GM21723 (cell line): ENCODE data around the gene SLC35F5.
A peak's percentile ranks its signal among the peaks of the same experiment; 100 is the strongest.
"Not testable (repeated sequence)": the region's sequence is repeated elsewhere in the genome, so short reads cannot be mapped to it uniquely, and the experiment has no call there.

Source experiments
- ATAC-seq: cut with Tn5 transposase; IDR thresholded peaks from one replicate; pipeline ENCODE4 v1.9.1; 2021; ENCODE audit warnings: mild to moderate bottlenecking, moderate library complexity; ENCODE audit not compliant: unreplicated experiment

SLC35F5 gene

DNA sequence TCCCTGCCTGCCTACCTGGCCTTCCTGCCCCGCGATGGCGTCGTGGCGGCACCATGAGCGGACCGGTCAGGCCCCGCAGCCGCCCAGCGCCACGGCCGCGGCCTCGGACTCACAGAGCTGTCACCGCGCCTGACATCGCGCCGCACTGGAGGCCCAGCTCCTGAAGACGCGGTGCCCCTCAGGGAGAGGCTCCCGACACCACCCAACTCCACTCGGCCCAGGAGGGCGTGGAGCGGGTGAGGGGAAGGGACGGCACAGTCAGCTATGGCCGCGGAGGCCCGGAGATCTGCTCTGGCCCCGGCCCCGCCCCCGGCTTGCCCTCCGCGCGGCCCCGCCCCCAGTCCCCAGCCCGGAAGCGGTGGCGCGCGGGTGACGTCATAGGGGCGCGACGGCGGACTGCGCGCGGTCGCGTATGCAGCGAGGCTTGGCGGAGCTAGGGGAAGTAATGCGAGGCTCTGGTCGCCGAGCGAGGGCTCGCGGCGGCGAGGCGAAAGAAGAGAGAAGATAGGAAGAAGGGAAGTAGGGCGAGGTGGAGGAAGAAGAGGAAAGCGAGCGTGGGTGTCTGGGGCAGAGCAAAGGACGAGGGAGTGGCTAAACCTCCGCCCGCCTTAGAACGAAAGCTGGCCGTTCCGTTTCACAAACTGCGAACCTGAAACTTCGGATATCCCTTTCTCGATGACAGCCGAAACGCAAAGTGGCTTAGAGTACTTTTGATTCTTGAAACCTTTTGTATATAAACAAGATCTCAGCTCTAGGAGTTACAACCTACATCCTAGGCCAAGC, at the start of gene SLC35F5:
SLC35F5 (minus strand) TSS at position 288 of the 783 bp plus-strand sequence; CDS start at position 55, 233 bp downstream.
- ATAC-seq = peak; percentile 91

DNA sequence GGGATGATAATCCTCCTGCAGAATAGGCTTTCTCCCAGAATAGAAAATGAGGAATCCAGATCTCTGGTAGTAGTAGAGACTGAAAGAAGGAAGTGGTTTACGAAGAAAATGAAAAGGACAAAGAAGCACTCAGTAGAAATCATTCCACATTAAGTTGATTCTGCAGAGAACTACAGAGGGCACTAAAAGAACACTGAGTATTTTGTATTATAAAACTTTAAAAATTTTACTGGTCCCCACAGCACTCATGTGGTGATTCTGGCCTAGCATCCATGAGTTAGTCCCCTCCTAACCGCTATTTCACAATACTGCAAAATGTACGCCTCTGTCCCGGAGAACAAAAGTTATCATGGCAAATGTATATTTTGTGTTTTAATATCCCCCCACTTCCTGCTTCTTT, 42.9 kb upstream of the SLC35F5 start:
- ATAC-seq = no peak

- ATAC-seq = no peak
Measured at GRCh38 chr2:113797237-113797636, 40.8 kb upstream of the SLC35F5 start.

DNA sequence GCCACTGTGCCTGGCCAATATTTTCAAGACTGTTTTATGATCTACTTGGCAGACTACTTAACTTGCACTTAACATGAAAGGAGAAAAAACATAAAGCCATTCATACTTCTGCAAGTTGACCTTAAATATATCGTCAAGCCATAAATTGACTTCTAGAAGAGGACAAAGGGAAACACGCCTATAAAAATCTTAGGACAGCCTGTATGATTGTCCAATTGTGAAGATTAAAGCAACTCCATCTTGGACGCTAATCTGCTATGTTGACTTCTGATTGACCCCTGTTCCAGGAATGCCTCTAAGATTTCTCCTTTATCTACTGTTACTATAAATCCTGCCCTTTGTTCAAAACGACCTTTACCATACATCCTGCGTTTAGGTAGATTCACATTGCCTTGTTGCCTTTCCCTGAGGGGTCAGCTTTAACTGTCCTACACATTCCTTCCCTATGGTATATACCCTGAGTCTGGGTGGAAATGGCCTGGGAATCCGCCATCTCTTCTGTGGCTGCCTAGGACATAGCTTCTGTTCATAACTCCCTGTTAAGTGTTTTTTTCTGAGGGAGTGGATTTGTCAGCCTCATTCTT, 40.2 kb upstream of the SLC35F5 start:
- no peak for ATAC-seq

- no peak for ATAC-seq
Measured at GRCh38 chr2:113795405-113795920, 39.0 kb upstream of the SLC35F5 start.

GRCh38 chr2:113791697-113792590, 35.5 kb upstream of the SLC35F5 start:
- ATAC-seq = peak; percentile 97

DNA sequence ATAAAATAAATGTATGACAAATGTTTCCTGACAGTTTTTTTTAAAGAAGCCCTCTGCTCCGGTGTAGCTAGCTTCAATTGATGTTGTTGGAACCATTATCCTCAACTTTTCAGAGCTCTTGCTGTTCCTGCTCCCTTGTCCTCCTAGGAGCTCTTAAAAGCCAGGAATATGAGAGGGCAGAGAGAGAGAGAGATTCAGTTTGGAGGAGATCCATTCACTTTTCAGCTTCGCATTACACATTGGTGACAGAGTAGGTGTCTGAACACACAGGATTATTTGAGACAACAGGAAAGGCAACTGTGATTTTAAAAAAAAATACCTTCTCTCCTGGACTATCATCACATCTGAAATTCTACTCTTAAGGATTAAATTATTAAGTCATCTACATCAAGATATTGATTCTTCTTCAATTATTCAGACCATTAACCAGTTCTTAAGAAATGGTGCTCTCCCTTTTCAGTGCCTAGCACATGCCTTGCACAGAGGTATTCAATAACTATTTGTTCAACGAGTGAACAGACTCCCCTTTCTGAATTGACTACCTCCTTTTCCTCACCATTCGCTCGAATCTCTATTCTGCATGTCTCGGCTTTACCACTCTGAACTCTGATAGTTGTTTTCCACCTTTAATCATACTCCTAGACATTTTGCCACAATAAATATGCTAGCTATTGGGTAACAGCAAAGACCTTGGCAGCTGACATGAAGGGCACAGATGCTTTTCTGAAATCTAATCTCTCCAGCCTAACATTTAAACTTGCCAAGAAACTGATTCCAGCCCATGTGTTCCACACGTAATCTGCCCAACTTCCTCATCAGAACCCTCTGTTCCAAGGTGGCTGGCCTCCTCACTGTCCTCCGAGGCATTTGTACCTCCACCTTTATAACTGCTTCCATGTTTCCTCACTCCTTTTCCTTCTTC, 28.6 kb upstream of the SLC35F5 start:
- no peak for ATAC-seq

DNA sequence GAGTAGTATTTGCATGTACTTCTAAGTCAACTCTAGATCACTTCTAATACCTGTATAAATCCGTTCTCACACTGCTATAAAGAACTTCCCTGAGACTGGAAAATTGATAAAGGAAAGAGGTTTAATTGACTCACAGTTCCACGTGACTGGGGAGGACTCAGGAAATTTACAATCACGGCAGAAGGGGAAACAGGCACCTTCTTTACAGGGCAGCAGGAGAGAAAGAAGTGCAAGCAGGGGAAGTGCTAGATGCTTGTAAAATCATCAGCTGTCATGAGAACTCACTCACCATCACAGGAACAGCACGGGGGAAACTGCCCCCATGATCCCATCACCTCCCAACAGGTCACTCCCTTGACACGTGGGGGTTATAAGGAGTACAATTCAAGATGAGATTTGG, 24.0 kb upstream of the SLC35F5 start:
- ATAC-seq = no peak

GRCh38 chr2:113777371-113777770, 20.9 kb upstream of the SLC35F5 start:
- ATAC-seq = no peak

DNA sequence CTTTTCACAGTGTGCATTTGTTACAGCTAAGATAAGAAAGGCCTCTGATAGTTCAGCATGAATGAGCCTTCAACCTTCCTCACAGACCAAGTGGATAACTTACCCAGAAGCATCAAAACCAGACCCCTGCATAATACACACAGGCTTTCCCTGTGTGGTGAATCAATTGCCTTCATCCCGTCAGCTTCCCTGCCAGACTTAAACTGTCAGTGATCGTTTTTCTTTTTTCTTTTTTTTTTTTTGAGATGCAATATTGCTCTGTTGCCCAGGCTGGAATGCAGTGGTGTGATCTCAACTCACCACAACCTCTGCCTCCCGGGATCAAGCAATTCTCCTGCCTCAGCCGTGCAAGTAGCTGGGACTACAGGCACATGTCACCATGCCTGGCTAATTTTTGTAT, 20.5 kb upstream of the SLC35F5 start:
- ATAC-seq = no peak

DNA sequence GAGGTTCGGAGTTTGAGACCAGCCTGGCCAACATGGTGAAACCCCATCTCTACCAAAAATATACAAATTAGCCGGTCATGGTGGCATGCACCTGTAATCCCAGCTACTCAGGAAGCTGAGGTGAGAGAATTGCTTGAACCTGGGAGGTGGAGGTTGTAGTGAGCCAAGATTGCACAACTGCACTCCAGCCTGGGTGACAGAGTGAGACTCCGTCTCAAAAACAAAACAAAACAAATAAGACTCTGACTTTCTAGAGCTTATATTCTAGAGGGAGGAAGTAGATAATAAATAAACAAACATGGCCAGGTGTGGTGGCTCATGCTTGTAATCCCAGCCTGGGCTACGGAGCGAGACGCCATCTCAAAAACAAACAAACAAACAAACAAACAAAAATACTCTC, 18.2 kb upstream of the SLC35F5 start:
- not testable (repeated sequence) for ATAC-seq

DNA sequence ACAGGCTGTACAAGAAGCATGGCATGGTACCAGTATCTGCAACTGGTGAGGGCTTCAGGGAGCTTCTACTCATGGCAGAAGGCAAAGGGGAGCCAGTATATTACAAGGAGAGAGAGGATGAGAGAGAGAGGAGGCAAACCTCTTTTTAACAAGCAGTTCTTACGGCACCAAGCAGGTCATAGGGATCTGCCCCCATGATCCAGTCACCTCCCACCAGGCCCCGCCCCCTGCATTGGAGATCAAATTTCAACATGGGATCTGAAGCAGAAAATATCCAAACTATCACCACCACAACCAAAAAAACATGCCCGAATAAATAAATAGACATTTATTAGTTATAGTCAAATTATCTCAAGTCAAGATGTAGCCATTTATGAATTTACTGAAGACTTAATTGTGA, 14.5 kb upstream of the SLC35F5 start:
- no peak for ATAC-seq

DNA sequence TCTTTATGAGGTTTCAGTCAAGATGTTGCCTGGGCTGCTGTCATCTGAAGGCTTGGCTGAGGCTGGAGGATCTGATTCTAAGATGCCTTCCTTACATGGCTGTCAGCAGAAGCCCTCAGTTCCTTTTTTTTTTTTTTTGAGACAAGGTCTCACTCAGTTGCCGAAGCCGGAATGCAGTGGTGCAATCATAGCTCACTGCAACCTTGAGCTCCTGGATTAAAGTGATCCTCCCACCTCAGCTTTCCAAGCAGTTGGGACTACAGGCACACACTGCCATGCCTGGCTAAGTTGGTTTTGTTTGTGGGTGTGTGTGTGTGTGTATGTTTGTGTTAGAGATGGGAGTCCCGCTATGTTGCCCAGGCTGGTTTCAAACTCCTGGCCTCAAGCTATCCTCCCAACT, 13.1 kb upstream of the SLC35F5 start:
- no peak for ATAC-seq

DNA sequence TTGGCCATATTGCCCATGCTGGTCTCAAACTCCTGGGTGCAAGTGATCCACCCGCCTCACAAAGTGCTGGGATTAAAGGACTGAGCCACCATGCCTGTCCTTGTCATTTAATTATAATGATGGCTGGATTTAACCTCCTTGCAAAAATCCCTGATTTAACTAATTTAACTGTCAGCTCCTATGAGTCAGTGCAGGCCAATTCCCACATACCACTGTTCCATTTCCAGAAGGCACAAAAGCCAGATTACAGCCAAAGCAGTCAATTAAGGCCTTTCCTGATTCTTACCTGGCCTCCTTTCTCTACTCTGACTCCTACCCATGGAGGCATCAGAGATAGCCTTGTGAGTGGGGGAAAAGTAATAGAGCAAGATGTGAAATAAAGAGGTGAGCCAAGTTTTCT, 12.3 kb upstream of the SLC35F5 start:
- ATAC-seq = no peak

GRCh38 chr2:113767811-113768460, 11.5 kb upstream of the SLC35F5 start:
- ATAC-seq = no peak

DNA sequence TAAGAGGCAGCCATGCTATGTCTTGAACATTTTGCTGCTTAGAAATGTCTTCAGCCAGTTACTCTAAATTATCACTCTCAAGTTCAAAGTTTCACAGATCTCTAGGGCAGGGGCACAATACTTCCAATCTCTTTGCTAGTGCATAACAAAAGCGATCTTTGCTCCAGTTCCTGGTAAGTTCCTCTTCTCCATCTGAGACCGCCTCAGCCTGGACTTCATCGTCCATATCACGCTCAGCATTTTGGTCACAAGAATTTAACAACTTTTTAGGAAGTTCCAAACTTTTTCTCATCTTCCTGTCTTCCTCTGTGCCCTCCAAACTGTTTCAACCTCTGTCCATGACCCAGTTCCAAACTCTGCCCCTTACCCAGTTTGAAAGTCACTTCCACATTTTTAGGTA, 8.8 kb upstream of the SLC35F5 start:
- no peak for ATAC-seq

- ATAC-seq = no peak
Measured at GRCh38 chr2:113762377-113763118, 6.1 kb upstream of the SLC35F5 start.

DNA sequence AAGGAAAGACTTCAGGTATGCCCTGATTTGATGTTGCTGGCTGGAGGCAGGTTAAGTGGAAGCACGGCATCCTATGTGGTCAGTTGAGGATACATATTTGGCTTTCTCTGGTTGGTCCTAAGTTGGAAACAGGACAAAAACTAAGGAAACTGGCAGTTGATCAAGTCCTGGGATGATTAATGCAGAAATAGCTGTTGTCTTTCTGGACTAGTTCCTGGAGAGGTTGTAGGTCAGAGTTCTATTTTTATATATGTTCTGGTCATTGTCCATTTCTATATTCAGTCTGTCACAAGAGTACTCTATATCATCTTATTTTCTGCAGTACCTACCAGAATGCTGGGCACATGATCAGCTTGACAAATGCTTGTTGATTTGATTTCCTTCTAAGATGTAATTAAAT, 4.0 kb upstream of the SLC35F5 start:
- no peak for ATAC-seq

GRCh38 chr2:113757138-113757657, 756 bp upstream of the SLC35F5 start:
- no peak for ATAC-seq
